Endothelial cell of umbilical vein (primary cell): Measurements from ENCODE around the gene SLC25A30. TPM values are rescaled to one million over a fixed set of nuclear protein-coding genes. Genes with fewer than 3 reads are reported as not detected.
A peak's percentile ranks its signal among the peaks of the same experiment; 100 is the strongest.

Source experiments
- BruUV-seq: library from RNA; stranded (reverse); fragments of 400-500 nt; replicated peaks from 2 replicates; lab custom pipeline; 2021; lab: Mats Ljungman, UMichigan
- CTCF ChIA-PET: fragments of 300-600, 350-600 bp; sonication (Branson Sonifier 250); formaldehyde crosslinking; loops from one replicate; lab custom pipeline; 2021; ENCODE audit warnings: antibody characterized with exemption, inconsistent platforms; lab: Charles Lee
- POLR2A ChIA-PET: fragments of 300-600, 350-600 bp; sonication (Branson Sonifier 250); formaldehyde crosslinking; loops from one replicate; lab custom pipeline; 2021; ENCODE audit warnings: antibody characterized with exemption, inconsistent platforms; lab: Charles Lee
- DNase-seq: peaks from one replicate; pipeline ENCODE4 v3.0.0-alpha.2; 2011; ENCODE audit warnings: low read depth, low spot score
- FAIRE-seq: peaks from 2 replicates; lab custom pipeline; 2011; peaks lifted over from hg19 to GRCh38; lab: Jason Lieb, UNC
- H2AFZ ChIP-seq: 2 replicates; pipeline ENCODE4 v1.6.0; 2012; ENCODE audit warnings: low read depth, low read length, control low read depth, inconsistent platforms
- H3K27ac ChIP-seq: 2 replicates; pipeline ENCODE4 v1.5.1; 2011; ENCODE audit warnings: low read depth, mild to moderate bottlenecking, control low read depth, low read length, moderate library complexity; ENCODE audit not compliant: insufficient read depth
- H3K27me3 ChIP-seq, 2 experiments: 2 replicates each; pipeline versions ENCODE4 v1.6.0 to v1.6.1; 2011; ENCODE audit warnings: low read length in 2 of 2, mixed read lengths in 1 of 2; ENCODE audit not compliant: control insufficient read depth in 2 of 2, insufficient read depth in 2 of 2
- H3K36me3 ChIP-seq, 2 experiments: 2 replicates in 1 of 2; 3 replicates in 1 of 2; pipeline ENCODE4 v1.5.1; 2011; ENCODE audit warnings: low read length in 2 of 2, mild to moderate bottlenecking in 1 of 2, moderate library complexity in 1 of 2; ENCODE audit not compliant: control insufficient read depth in 2 of 2, insufficient read depth in 2 of 2; ENCODE audit errors: extremely low read depth in 1 of 2
- H3K4me1 ChIP-seq: 3 replicates; pipeline ENCODE4 v1.5.1; 2011; ENCODE audit warnings: mild to moderate bottlenecking, low read length; ENCODE audit not compliant: control insufficient read depth, insufficient read depth; ENCODE audit errors: extremely low read depth
- H3K4me2 ChIP-seq: 2 replicates; pipeline ENCODE4 v1.6.1; 2011; ENCODE audit warnings: low read length, control low read depth, mixed read lengths; ENCODE audit not compliant: insufficient read depth
- H3K4me3 ChIP-seq, 3 experiments: fragments of 200-600 bp in 1 of 3; sonication (generic), shearing (Covaris generic) in 1 of 3; replicated peaks in 1 of 3; 2 replicates each; pipeline ENCODE4 v1.5.1; 2011 to 2016; ENCODE audit warnings: control low read depth in 3 of 3, low read length in 3 of 3, mild to moderate bottlenecking in 2 of 3, inconsistent platforms in 1 of 3, low read depth in 1 of 3, moderate library complexity in 1 of 3; ENCODE audit not compliant: insufficient read depth in 1 of 3
- H3K79me2 ChIP-seq: 2 replicates; pipeline ENCODE4 v1.6.0; 2012; ENCODE audit warnings: low read length, inconsistent platforms; ENCODE audit not compliant: control insufficient read depth, insufficient read depth
- H3K9ac ChIP-seq: replicated peaks from 2 replicates; pipeline ENCODE3; 2011; ENCODE audit warnings: low read length, control low read depth; ENCODE audit not compliant: insufficient read depth; ENCODE audit errors: extremely low read depth
- H3K9me1 ChIP-seq: replicated peaks from 3 replicates; pipeline ENCODE4 v1.6.0; 2011; ENCODE audit warnings: mild to moderate bottlenecking, low read length; ENCODE audit not compliant: control insufficient read depth, insufficient read depth; ENCODE audit errors: extremely low read depth
- H3K9me3 ChIP-seq: replicated peaks from 2 replicates; pipeline ENCODE4 v1.5.1; 2012; ENCODE audit warnings: low read length, inconsistent platforms; ENCODE audit not compliant: control insufficient read depth, insufficient read depth
- H4K20me1 ChIP-seq: replicated peaks from 2 replicates; pipeline ENCODE3; 2011; ENCODE audit warnings: mild to moderate bottlenecking, low read length; ENCODE audit not compliant: control insufficient read depth, insufficient read depth; ENCODE audit errors: extremely low read depth
- CTCF ChIP-seq, 2 donors: IDR thresholded peaks; 1 replicate in 1 of 2; 2 replicates in 1 of 2; pipeline ENCODE4 v1.5.1; 2011; ENCODE audit warnings: low read length in 2 of 2, mild to moderate bottlenecking in 2 of 2, moderate library complexity in 2 of 2, control low read depth in 1 of 2, inconsistent platforms in 1 of 2, low read depth in 1 of 2; ENCODE audit not compliant: insufficient read depth in 1 of 2; ENCODE audit errors: extremely low read depth in 1 of 2
- FOS ChIP-seq: IDR thresholded peaks from 2 replicates; pipeline ENCODE4 v1.6.1; 2011; ENCODE audit warnings: mild to moderate bottlenecking, low read length, moderate library complexity, borderline replicate concordance; ENCODE audit not compliant: insufficient read depth
- MAX ChIP-seq: IDR thresholded peaks from 2 replicates; pipeline ENCODE4 v1.6.1; 2011; ENCODE audit not compliant: insufficient read depth, insufficient read length
- dilution Hi-C: fragments of 300-500 bp; cut with MboI; formaldehyde crosslinking; loops from one replicate; pipeline ENCODE4 v1.15.0; 2019; ENCODE audit warnings: low sequenced_read_pairs; ENCODE audit not compliant: extremely low pct_ligation_motif_present
- intact Hi-C: fragments of 100-400 bp; cut with micrococcal nuclease; formaldehyde crosslinking; loops from one replicate; pipeline ENCODE4 v1.10.0; 2022
- polyA plus RNA-seq, 4 experiments: library from polyadenylated mRNA; depleted of rRNA in 3 of 4; stranded (reverse) in 3 of 4; unstranded in 1 of 4; fragments of >200 nt; gene quantifications; 2 replicates each; pipeline versions ENCODE4 v1.2.1 to v1.2.3, GENCODE V29; 2011 to 2012; ENCODE audit warnings: missing spikeins in 1 of 4
- total RNA-seq: library from RNA; stranded (reverse); gene quantifications from 2 replicates; pipeline ENCODE4 v1.2.3, GENCODE V29; 2021

The SLC25A30 gene
- total and polyA plus RNA-seq, 2 donors (not counting 3 experiments of a cell fraction or from before 2014, with no cell fraction given) = 13.3 to 27.0 TPM

GRCh38 chr13:45445053-45445452 lies 26.9 kb upstream of the SLC25A30 start:
- Histone ChIP-seq H2AFZ (no peak overlapping the region), H3K9ac (no peak overlapping the region), H3K36me3 (no peaks in the 10 kb centered on the region), H3K27ac (no peak overlapping the region), H4K20me1 (no peaks in the 10 kb centered on the region), H3K9me1 (no peaks in the 10 kb centered on the region), H3K4me2 (no peak overlapping the region), H3K27me3 (peaks cover 8 to 9% of the 10 kb centered on the region in 2 experiments), H3K9me3 (no peaks in the 10 kb centered on the region), H3K79me2 (no peaks in the 10 kb centered on the region), H3K4me3 (no peak overlapping the region), H3K4me1 (peaks cover 8% of the 10 kb centered on the region)
- ChIA-PET CTCF (no interaction called here), POLR2A (no interaction called here)
- DNase-seq (no peak), FAIRE-seq (no peak)
- TF ChIP-seq MAX = no peak
- no TSS peak for BruUV-seq
- intact Hi-C loops = no loop called here
- dilution Hi-C loops = no loop called here

DNA sequence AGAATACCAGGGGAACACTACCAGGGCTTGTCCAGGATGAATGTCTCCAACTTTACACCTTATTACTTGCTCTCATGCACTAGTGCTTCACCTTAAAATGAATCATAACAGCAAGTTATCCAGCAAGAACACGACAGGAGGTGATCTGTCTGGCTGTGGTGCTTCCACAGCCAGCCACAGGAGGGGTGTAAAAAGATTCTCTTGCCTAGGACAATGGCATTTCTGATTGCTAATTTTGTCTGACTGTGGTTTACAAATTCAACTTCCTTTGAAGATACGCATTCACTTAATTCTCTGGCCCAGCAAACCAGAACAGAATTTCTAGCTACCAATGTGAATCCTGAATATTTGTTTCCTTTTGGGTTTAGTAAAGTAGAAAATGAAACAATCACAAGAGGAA lies 23.5 kb upstream of the SLC25A30 start:
- H3K9me3 ChIP-seq = no peaks in the 10 kb centered on the region
- H3K27ac ChIP-seq = no peak overlapping the region
- ChIA-PET CTCF (no interaction called here), POLR2A (no interaction called here)
- no peaks in the 10 kb centered on the region for H3K36me3 ChIP-seq
- H3K9ac ChIP-seq = no peak overlapping the region
- H4K20me1 ChIP-seq = no peaks in the 10 kb centered on the region
- FAIRE-seq = no peak
- H2AFZ ChIP-seq = no peak overlapping the region
- no peaks in the 10 kb centered on the region for H3K9me1 ChIP-seq
- no TSS peak for BruUV-seq
- peaks cover 12% of the 10 kb centered on the region for H3K4me1 ChIP-seq
- H3K4me3 ChIP-seq = no peak overlapping the region
- H3K4me2 ChIP-seq = no peak overlapping the region
- DNase-seq = peak; percentile 36
- no peaks in the 10 kb centered on the region for H3K79me2 ChIP-seq
- H3K27me3 ChIP-seq = peaks cover 4 to 8% of the 10 kb centered on the region in 2 experiments
- intact Hi-C loops (no loop called here), dilution Hi-C loops (no loop called here)
- peak in 1 of 2 donors; percentile 5 for TF ChIP-seq CTCF (IDR thresholded peaks at IDR 0.05; ENCODE audit: extremely low read depth in 1 of 2, insufficient read depth in 1 of 2, low read depth in 1 of 2, low read length in 2 of 2)
- no peak for TF ChIP-seq FOS
